Islet of Langerhans (tissue), 1 donor: ENCODE results near the gene CCDC34.

ENCODE experiments used
- FAIRE-seq: peaks from one replicate; lab custom pipeline; 2011; peaks lifted over from hg19 to GRCh38; lab: Jason Lieb, UNC

CCDC34 gene, protein sequence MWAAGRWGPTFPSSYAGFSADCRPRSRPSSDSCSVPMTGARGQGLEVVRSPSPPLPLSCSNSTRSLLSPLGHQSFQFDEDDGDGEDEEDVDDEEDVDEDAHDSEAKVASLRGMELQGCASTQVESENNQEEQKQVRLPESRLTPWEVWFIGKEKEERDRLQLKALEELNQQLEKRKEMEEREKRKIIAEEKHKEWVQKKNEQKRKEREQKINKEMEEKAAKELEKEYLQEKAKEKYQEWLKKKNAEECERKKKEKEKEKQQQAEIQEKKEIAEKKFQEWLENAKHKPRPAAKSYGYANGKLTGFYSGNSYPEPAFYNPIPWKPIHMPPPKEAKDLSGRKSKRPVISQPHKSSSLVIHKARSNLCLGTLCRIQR

GRCh38 chr11:27362749-27363575 is at the start of gene CCDC34:
Gene CCDC34 (minus strand): TSS chr11:27363215. CDS start chr11:27363194, 21 bp downstream.
- FAIRE-seq, result no peak

DNA sequence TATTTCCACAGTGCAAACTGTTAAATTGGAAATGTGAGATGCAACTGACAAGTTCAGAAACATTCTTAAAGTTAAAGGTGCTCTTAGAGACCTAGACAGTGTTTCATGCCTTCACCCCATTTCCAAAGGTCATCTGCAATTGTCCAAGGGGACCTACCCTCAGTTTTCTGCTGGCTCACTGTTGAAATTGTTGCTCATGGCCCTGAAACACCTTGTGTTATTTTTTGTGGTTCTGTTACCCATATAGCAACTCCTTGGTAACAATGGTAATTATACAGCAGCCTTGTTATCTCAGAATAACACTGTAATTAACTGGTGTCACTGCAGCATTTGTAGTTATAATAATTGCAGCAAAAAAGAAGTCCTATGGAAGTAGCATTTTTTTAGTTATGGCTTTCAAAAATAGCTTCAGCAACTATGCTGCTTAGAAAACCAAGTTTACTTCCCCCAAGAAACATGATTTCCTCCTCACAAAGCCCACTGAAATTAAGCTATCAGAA is 49.2 kb upstream of the CCDC34 start:
- FAIRE-seq, result no peak

GRCh38 chr11:27411328-27411727 is 48.3 kb upstream of the CCDC34 start:
- peak; percentile 17 for FAIRE-seq

- FAIRE-seq, result no peak
Observed at GRCh38 chr11:27410272-27410671, 47.3 kb upstream of the CCDC34 start.

GRCh38 chr11:27409742-27410141 is 46.7 kb upstream of the CCDC34 start:
- FAIRE-seq, result no peak

DNA sequence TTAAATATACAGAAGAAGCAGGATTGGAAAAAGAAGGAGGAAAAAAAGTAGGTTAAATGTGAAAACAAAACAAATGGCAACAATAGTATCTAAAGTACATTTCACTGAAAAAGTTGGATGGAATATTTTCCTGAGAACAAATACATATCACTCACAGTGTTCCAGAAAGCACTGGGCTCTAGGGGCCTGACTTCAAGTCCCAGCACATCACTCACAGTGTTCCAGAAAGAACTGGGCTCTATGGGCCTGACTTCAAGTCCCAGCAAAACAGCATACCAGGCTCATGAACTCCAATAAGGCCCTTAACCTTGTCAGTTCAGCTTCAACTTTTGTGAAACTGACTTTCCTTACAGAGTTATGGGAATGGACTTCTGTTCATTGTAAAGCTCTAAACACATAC is 46.0 kb upstream of the CCDC34 start:
- FAIRE-seq, result no peak

GRCh38 chr11:27408246-27408800 is 45.3 kb upstream of the CCDC34 start:
- no peak for FAIRE-seq

- FAIRE-seq, result no peak
Observed at GRCh38 chr11:27406498-27407354, 43.7 kb upstream of the CCDC34 start.

DNA sequence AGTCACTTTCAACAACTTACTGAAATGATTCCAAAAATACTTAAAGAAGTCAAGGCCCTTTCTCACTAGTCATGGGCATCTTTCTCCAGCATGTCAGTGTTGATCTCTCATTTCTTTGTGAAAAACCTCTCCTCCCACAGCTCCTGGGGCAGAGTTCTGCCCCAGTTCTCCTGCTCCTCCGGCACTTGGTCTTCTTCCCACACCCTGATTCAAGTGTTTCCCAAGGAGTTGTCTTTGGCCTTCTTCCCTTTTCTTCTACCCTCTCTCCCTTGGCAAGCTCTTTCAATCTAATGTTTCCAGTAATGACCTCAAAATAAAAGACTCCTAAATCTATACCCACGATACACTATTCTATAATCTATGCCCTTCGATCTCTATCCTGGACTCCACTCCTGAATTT is 42.1 kb upstream of the CCDC34 start:
- FAIRE-seq, result no peak

GRCh38 chr11:27404427-27404826 is 41.4 kb upstream of the CCDC34 start:
- FAIRE-seq, result no peak

DNA sequence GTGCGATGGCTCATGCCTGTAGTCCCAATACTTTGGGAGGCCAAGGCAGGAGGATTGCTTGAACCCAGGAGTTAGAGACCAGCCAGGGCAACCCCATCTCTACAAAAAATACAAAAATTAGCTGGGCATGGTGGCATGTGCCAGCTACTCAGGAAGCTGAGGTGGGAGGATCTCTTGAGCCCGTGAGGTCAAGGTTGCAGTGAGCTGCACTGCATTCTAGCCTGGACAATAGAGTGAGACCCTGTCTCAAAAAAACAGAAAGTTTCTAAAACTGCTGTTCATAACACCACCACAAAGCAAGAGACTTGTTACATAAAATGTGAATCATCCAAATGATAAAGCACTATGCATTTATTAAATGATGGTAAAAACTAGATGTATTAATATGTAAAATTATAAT is 40.2 kb upstream of the CCDC34 start:
- FAIRE-seq, result no peak

GRCh38 chr11:27402450-27402849 is 39.4 kb upstream of the CCDC34 start:
- FAIRE-seq, result no peak

GRCh38 chr11:27401833-27402316 is 38.9 kb upstream of the CCDC34 start:
- FAIRE-seq, result no peak

- FAIRE-seq, result no peak
Observed at GRCh38 chr11:27401280-27401832, 38.3 kb upstream of the CCDC34 start.

DNA sequence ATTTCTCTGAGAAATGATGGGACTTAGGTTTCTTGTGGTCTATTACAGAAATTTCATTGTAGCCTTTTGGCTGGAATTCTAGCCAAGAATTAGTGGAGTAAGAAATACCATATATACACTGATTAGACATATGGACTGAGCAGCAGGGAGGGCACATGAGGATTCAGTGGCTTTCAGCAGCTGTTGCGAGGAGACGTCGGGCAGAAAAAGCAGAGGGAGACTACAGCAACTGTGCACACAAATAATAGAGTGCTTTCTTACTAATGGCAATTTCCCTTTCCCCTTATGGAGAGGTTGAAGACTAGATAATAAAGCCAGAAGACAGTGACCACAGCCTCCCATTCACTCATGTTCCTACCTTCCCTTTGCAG is 35.4 kb upstream of the CCDC34 start:
- FAIRE-seq, result no peak

- FAIRE-seq, result no peak
Observed at GRCh38 chr11:27397624-27398399, 34.8 kb upstream of the CCDC34 start.

GRCh38 chr11:27396259-27396839 is 33.3 kb upstream of the CCDC34 start:
- no peak for FAIRE-seq

GRCh38 chr11:27395556-27396258 is 32.7 kb upstream of the CCDC34 start:
- FAIRE-seq, result peak; percentile 66

- FAIRE-seq, result no peak
Observed at GRCh38 chr11:27394781-27395228, 31.8 kb upstream of the CCDC34 start.
